Dermis blood vessel endothelial cell (primary cell): ENCODE measurements around the gene ADAMTSL2. TPM values are rescaled to one million over a fixed set of nuclear protein-coding genes. Genes with fewer than 3 reads are reported as not detected.
"Not testable (repeated sequence)": the region's sequence is repeated elsewhere in the genome, so short reads cannot be mapped to it uniquely, and the experiment has no call there.

Experiments used
- DNase-seq: peaks from one replicate; pipeline ENCODE4 v3.0.0; 2010
- total RNA-seq: library from RNA; depleted of rRNA; stranded (reverse); fragments of >200 nt; gene quantifications from 2 replicates; pipeline ENCODE4 v1.2.3, GENCODE V29; 2014

The ADAMTSL2 gene
- total RNA-seq, 1 donor from 2014 or later: 0.17 TPM

DNA sequence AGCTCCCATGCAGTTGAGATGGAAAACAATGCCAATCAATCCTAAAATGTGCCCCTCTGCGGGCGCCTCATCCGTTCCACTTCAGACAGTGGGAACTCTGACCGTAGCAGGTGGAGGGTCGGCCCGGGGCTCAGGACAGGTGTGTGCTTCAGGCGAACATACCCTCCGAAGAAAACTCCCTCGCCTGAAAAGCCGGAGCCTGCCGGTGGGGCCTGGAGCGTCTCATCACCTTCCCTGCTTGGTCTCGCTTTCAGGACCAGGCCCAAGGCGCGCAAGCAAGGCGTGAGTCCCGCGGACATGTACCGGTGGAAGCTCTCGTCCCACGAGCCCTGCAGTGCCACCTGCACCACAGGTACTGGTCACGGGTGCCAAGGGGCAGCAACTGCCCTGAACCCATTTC, 26.4 kb downstream of the ADAMTSL2 start:
- DNase-seq: no peak

GRCh38 chr9:133561976-133562554, 27.6 kb downstream of the ADAMTSL2 start:
- DNase-seq: no peak

DNA sequence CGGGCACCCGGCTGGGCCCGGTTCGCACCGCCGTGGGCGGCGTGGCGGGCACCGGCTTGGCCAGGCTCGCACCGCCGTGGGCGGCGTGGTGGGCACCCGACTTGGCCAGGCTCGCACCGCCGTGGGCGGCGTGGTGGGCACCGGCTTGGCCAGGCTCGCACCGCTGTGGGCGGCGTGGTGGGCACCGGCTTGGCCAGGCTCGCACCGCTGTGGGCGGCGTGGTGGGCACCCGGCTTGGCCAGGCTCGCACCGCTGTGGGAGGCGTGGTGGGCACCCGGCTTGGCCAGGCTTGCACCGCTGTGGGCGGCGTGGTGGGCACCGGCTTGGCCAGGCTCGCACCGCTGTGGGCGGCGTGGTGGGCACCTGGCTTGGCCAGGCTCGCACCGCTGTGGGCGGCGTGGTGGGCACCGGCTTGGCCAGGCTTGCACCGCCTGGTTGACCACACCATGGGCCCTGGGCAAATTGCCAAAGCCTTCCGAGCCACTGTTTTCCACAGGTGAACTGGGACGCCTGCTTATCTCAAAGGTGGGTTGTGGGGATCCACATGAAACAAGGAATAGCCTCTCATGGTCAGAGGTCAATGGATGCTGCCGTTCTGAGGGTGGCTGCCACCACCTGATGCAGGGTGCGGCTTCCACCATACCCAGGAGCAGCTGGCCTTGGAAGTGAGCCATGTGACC, 28.2 kb downstream of the ADAMTSL2 start:
- no peak for DNase-seq

- no peak for DNase-seq
These were observed 28.8 kb downstream of the ADAMTSL2 start for GRCh38 chr9:133563291-133563796.

GRCh38 chr9:133563814-133564213, 29.3 kb downstream of the ADAMTSL2 start:
- not testable (repeated sequence) for DNase-seq

DNA sequence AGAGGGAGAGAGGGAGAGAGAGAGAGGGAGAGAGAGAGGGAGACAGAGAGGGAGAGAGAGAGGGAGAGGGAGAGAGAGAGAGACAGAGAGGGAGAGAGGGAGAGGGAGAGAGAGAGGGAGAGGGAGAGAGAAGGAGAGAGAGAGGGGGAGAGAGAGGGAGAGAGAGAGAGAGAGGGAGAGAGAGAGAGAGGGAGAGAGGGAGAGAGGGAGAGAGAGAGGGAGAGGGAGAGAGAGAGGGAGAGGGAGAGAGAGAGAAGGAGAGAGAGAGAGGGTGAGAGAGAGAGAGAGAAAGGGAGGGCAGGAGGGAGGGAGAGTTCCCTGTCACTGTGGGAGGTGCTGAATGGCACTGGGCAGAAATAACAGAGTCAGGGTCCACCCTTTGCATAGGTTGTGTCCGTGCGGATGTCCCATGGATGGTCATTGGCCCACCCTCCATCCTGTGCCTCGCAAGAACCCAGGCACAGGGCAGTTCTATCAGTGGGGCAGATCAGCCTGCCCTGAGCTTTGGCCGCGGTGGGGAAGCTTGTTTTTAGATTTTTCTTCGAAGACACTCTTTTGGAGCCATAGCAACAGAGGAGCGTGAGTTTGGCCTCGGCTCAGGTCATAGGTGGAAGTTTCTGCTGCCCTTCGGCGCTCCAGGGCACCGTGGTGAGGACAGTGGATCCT, 30.1 kb downstream of the ADAMTSL2 start:
- no peak for DNase-seq

DNA sequence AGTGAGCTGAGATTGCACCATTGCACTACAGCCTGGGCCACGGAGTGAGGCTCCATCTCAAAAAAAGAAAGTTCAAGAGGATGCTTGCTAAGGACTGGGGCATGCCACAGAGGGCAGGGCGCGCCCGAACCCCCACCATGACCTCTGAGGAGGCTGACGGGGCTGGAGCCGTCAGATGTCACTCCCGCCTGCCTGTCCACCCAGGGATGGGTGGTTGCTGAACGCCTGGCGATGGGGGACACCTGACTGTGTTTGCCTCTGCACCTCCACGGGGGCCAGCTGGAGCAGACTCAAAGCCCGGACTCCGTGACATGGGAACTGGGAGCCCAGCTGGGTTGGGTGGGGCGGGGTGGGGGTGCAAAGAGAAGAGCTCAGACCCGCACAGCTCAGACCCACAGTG, 31.9 kb downstream of the ADAMTSL2 start:
- no peak for DNase-seq

GRCh38 chr9:133566817-133567216, 32.3 kb downstream of the ADAMTSL2 start:
- DNase-seq: no peak

DNA sequence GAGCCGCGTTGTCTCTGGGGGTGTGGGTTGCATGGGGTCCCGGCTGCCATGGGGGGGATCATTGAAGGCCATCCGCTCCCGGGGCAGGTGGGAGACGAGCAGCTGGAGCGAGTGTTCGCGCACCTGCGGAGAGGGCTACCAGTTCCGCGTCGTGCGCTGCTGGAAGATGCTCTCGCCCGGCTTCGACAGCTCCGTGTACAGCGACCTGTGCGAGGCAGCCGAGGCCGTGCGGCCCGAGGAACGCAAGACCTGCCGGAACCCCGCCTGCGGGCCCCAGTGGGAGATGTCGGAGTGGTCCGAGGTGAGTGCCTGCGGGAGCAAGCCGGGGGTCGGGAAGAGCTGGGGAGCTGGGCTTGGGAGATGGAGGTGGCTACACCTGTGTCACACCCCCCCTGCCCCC, 33.7 kb downstream of the ADAMTSL2 start:
- no peak for DNase-seq

- no peak for DNase-seq
These were observed 34.7 kb downstream of the ADAMTSL2 start for GRCh38 chr9:133569121-133569785.

DNA sequence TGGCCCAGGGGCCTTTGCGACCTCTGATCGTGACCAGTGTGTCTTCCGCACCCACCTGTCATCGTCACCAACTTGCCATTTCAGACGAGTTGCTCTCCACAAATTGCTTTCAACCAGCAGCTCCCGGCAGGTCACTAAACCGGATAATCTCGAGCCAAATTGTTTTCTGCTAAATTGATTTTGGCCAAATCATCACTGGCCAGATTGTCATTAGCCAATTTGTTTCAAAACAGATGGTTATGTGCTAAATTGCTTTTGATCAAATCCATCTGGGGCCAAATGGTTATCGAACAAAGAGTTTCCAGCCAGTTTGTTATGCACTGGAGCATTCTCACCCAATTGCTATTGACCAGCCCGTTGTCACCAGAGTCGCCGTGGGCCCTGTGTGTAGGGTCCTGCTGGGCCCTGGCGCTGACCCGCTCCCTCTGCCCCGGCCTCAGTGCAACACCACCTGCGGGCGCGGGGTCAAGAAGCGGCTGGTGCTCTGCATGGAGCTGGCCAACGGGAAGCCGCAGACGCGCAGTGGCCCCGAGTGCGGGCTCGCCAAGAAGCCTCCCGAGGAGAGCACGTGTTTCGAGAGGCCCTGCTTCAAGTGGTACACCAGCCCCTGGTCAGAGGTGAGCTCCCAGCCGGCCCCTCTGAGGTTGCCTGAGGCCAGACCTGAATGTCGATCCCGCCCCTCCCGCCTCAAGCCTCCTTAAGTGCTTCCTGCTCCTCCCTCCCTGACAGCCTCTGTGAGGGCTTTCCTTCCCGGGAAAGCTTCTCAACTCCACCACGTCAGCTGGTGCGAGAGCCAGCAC, 35.6 kb downstream of the ADAMTSL2 start:
- no peak for DNase-seq

GRCh38 chr9:133570691-133571080, 36.2 kb downstream of the ADAMTSL2 start:
- DNase-seq: no peak

DNA sequence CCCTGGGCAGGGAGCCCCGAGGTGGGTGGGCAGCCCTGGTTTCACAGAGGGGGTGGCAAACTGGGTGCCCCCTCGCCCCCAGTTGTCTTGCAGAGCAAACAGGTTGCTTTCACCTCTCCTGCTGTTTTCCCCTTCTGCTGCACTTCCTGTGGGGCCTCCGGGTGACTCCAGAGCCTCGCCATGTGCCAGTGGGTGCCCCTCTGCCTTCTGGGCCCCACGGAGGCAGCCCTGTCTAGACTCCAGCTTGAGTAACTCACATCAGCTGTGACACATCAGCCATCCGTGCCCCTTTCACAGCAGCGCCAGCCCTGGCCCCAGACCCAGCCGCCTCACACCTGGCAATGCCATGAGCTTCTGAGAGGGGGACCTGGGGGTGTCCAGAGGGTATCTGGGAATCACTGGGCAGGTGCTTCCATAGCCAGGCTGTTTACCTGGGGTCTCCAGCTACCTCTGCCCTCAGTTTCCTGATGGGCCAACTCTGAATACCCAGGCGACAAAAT, 36.9 kb downstream of the ADAMTSL2 start:
- DNase-seq: no peak

DNA sequence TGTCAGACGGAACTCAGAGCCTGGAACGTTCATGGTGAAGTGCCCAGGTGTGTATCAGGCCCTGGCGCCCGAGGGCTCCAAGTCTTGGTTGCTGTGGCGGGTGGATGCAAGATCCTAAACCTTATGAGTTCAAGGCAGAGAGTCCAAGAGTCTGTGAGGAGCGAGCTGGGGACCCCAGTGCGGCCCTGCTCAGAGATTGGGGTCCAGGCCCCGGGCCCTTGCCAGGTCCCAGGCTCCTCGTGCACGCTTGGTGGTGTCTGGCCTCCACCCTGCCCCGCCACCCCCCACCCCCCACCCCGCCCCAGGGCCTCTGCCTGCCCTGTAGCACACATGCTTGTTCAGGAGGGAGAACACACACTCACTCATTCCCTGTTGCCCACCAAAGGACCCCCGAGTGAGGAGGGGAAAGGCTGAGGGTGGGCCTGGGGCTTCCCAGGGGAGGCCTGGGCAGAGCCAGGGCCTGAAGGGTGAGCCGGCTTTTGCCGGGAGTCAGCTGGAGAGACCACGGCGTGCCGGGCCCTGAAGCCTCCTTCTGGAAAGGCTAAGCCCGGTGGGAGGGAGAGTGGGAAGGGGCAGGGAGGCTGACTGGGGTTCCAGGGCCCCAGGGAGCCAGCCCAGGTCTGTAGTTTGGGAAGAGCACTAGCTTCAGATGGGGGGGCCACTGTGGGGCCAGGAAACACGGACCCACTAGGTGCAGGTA, 37.5 kb downstream of the ADAMTSL2 start:
- no peak for DNase-seq

- no peak for DNase-seq
These were observed 38.4 kb downstream of the ADAMTSL2 start for GRCh38 chr9:133572821-133573361.

GRCh38 chr9:133573791-133574515, 39.4 kb downstream of the ADAMTSL2 start:
- no peak for DNase-seq

DNA sequence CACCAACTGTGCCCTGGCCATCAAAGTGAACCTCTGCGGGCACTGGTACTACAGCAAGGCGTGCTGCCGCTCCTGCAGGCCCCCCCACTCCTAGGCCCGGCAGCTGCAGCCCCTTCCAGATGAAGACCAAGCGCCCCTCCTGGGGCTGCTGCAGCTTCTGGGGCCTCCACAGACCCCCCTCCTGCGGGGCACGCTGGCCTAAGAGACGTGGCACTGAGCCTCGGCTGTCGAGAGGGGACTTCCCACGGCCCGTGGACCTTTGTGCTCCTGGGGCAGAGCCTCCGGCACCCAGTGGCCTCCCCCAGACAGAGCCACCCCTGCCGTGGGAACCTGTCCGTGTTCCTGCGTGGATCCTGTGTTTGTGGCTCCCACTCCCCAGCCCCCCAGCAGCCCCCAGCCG, 40.3 kb downstream of the ADAMTSL2 start:
- DNase-seq: no peak

GRCh38 chr9:133575186-133576030, 40.9 kb downstream of the ADAMTSL2 start:
- no peak for DNase-seq

DNA sequence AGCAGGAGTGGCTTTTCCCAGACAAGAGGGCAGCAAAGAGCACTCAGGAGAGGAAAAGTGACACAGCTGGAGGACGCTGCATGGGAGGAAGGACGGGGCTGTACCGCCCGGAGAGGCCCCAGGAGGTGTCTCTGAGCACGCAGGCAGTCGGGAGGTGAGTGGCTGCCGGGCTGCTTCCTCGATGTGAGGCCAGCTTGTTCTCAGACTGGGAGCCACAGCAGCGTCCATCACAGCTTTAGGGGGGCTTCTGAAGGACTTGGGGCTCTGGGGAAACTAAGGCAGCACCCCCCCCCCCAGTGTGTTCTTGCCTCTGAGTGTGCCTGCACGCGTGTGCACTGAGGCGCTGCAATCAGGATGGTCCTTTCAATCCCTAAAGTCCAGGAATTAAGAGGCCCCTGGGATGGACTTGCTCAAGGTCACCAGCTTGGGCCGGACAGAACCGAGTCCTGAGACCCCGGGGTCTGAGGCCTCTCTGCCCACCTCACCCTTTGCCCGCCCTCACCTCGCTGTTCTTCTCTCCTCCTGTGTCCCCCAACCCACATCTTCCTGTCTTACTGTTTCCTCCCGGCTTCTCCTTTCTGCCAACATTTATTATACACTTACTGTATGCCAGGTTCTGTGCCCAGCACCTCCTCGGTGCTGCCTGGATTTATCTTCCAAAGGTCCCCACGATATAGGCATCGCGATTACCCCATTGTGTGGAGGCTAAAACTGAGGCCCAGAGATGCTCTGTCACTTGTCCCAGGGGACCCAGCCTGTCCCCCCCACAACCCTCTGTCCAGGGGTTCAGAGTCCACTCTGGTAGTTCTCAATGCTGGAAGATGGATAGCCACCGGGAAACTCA, 41.7 kb downstream of the ADAMTSL2 start:
- no peak for DNase-seq
